IPS DF 6.9 (cell line): Measurements from ENCODE around the gene MYO3A.
A peak's percentile ranks its signal among the peaks of the same experiment; 100 is the strongest.

ENCODE experiments used
- DNase-seq: peaks from one replicate; pipeline ENCODE4 v3.0.0-alpha.2; 2013; ENCODE audit warnings: low read depth, low spot score
- H3K27ac ChIP-seq: one replicate; pipeline ENCODE4 v1.5.1; 2013; ENCODE audit warnings: low read length, control low read depth
- H3K27me3 ChIP-seq: 2 replicates; pipeline ENCODE4 v1.6.1; 2013; ENCODE audit warnings: mild to moderate bottlenecking, low read length; ENCODE audit not compliant: control insufficient read depth, insufficient read depth
- H3K36me3 ChIP-seq: 2 replicates; pipeline ENCODE4 v1.6.1; 2013; ENCODE audit warnings: low read length; ENCODE audit not compliant: control insufficient read depth, insufficient read depth
- H3K4me1 ChIP-seq: 2 replicates; pipeline ENCODE4 v1.6.1; 2013; ENCODE audit warnings: low read length; ENCODE audit not compliant: control insufficient read depth, insufficient read depth
- H3K4me3 ChIP-seq: 2 replicates; pipeline ENCODE4 v1.5.1; 2013; ENCODE audit warnings: mild to moderate bottlenecking, low read length
- H3K9me3 ChIP-seq: 2 replicates; pipeline ENCODE4 v1.6.1; 2013; ENCODE audit warnings: low read length, inconsistent platforms; ENCODE audit not compliant: control insufficient read depth, insufficient read depth
- WGBS: extraction: QIAGEN DNeasy Blood & Tissue Kit; methylation state at CpG from one replicate; pipeline ENCODE4 v1.1.7; 2013; ENCODE audit warnings: mixed read lengths, missing lambda C conversion rate; ENCODE audit not compliant: insufficient read length, insufficient coverage; 5-methylcytosine and 5-hydroxymethylcytosine counted together

MYO3A gene, protein sequence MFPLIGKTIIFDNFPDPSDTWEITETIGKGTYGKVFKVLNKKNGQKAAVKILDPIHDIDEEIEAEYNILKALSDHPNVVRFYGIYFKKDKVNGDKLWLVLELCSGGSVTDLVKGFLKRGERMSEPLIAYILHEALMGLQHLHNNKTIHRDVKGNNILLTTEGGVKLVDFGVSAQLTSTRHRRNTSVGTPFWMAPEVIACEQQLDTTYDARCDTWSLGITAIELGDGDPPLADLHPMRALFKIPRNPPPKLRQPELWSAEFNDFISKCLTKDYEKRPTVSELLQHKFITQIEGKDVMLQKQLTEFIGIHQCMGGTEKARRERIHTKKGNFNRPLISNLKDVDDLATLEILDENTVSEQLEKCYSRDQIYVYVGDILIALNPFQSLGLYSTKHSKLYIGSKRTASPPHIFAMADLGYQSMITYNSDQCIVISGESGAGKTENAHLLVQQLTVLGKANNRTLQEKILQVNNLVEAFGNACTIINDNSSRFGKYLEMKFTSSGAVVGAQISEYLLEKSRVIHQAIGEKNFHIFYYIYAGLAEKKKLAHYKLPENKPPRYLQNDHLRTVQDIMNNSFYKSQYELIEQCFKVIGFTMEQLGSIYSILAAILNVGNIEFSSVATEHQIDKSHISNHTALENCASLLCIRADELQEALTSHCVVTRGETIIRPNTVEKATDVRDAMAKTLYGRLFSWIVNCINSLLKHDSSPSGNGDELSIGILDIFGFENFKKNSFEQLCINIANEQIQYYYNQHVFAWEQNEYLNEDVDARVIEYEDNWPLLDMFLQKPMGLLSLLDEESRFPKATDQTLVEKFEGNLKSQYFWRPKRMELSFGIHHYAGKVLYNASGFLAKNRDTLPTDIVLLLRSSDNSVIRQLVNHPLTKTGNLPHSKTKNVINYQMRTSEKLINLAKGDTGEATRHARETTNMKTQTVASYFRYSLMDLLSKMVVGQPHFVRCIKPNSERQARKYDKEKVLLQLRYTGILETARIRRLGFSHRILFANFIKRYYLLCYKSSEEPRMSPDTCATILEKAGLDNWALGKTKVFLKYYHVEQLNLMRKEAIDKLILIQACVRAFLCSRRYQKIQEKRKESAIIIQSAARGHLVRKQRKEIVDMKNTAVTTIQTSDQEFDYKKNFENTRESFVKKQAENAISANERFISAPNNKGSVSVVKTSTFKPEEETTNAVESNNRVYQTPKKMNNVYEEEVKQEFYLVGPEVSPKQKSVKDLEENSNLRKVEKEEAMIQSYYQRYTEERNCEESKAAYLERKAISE (N-terminal part only)

DNA sequence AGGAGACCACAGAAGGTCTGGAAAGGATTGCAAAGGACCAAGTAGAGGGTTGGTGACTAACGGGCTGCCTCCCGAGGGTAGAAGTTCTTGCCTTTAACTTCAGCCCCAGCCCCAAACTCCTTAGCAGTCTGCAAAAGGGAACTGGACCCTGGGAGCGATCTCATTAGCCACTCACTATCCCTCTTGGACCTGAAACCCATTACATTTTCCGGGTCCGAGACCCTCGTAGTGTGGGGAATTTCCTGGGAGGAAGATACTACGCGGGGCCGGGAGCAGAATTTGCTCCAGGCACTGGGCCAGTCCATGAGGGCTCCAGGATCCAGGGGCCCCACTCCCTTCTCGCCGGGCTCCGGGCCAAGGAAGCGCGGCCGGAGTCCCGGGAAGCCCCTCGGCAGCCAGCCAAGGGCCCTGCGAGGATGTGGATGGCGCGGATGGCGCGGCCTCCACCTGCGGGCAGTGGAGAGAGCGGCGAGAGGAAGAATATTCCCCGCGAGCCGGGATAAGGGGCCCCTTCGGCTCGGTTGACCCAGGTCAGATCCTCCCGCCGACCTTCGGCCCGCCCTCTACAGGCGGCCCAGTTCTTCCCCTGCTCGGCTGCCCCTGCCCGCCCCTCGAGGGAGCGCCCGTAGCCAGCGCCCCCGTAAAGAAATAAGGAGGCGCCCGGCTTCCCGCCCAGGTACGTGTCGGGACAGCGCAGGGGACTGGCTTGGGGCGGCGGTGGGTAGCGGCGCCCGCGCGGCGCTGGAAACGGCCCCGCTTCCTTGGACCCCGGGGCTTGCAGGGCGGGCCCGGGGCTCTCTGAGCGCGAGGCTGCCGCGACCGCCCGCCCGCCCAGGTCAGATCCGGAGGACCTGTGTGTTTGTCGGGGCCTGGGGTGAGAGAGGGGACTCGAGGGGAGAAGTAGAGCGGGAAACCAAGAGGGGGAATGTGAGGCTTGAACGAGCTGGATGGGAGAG, at the start of gene MYO3A:
Gene MYO3A, plus strand, starts transcription at position 577 of the 956 bp plus-strand sequence. CDS start 17,882 bp downstream, outside the sequence.
- no peaks in the 10 kb centered on the region for H3K4me1 ChIP-seq
- H3K27ac ChIP-seq, result no peak within 1 kb of the TSS
- H3K9me3 ChIP-seq, result no peaks in the 10 kb centered on the region
- DNase-seq, result peak; percentile 13
- no peaks in the 10 kb centered on the region for H3K36me3 ChIP-seq
- no peaks in the 10 kb centered on the region for H3K27me3 ChIP-seq
- peak within 1 kb of the TSS; percentile 61 for H3K4me3 ChIP-seq
- WGBS, result no CpG with 5 or more reads among the region's 73 CpGs

- Histone ChIP-seq H3K9me3 (no peaks in the 10 kb centered on the region), H3K27me3 (no peaks in the 10 kb centered on the region), H3K36me3 (no peaks in the 10 kb centered on the region), H3K4me3 (no peak overlapping the region), H3K4me1 (no peaks in the 10 kb centered on the region), H3K27ac (no peak overlapping the region)
- WGBS, result no CpG with 5 or more reads among the region's 5 CpGs
- no peak for DNase-seq
Observed at GRCh38 chr10:25888627-25889026, 45.4 kb upstream of the MYO3A start.

- no CpG with 5 or more reads among the region's 2 CpGs for WGBS
- no peak overlapping the region for H3K27ac ChIP-seq
- no peak for DNase-seq
- no peaks in the 10 kb centered on the region for H3K36me3 ChIP-seq
- H3K9me3 ChIP-seq, result no peaks in the 10 kb centered on the region
- H3K4me1 ChIP-seq, result no peaks in the 10 kb centered on the region
- H3K4me3 ChIP-seq, result no peak overlapping the region
- no peaks in the 10 kb centered on the region for H3K27me3 ChIP-seq
Observed at GRCh38 chr10:25890995-25891394, 43.0 kb upstream of the MYO3A start.

DNA sequence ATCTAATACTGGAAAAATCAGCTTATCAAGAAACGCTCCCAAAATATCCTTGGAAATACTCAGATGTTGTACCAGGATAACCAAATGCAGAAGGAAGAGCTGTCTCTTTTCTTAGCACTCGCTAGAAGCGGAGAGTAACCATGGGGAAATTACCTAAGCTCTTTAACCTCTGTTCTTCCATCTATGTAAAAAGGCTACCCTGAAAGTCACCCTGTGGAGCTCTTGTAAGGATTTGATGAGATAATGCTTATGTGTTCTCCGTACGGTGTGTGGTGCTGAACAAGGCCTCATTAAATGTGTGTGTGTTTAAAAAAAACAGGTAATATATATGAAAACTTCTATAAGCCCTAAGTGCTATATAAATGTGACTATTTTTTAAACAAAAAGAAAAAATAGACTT, 38.2 kb upstream of the MYO3A start:
- DNase-seq, result no peak
- Histone ChIP-seq H3K9me3 (no peaks in the 10 kb centered on the region), H3K4me3 (no peak overlapping the region), H3K36me3 (no peaks in the 10 kb centered on the region), H3K27me3 (no peaks in the 10 kb centered on the region), H3K27ac (no peak overlapping the region), H3K4me1 (peaks cover 2% of the 10 kb centered on the region; the same call in 1 of the 2 replicates)
- no CpG with 5 or more reads among the region's 5 CpGs for WGBS

DNA sequence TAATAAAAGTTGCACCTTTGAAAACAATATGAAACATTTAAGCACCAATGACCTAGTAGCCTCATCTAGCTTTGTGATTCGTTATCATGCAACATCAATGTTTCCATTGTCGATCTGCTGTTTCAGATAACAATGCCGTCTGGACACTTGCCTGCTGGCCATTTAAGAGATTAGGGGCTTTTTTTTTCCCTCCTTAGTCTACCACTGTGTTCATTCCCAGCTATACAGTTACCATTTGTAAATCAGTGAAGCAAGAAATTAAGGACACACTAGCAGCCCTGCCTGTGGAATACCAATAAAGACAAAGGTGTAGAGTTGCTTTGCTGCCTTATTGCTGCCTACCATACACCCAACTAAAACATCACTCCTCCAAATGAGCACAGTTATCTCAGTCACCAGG, 37.6 kb upstream of the MYO3A start:
- H3K9me3 ChIP-seq, result no peaks in the 10 kb centered on the region
- no peak for DNase-seq
- H3K27ac ChIP-seq, result no peak overlapping the region
- no CpG with 5 or more reads among the region's 3 CpGs for WGBS
- H3K36me3 ChIP-seq, result no peaks in the 10 kb centered on the region
- no peaks in the 10 kb centered on the region for H3K27me3 ChIP-seq
- H3K4me1 ChIP-seq, result peaks cover 2% of the 10 kb centered on the region; the same call in 1 of the 2 replicates
- no peak overlapping the region for H3K4me3 ChIP-seq

- no peaks in the 10 kb centered on the region for H3K27me3 ChIP-seq
- no peak overlapping the region for H3K4me3 ChIP-seq
- WGBS, result no CpG with 5 or more reads among the region's 3 CpGs
- peaks cover 2% of the 10 kb centered on the region; the same call in 1 of the 2 replicates for H3K4me1 ChIP-seq
- H3K9me3 ChIP-seq, result no peaks in the 10 kb centered on the region
- DNase-seq, result no peak
- no peak overlapping the region for H3K27ac ChIP-seq
- no peaks in the 10 kb centered on the region for H3K36me3 ChIP-seq
Observed at GRCh38 chr10:25899304-25899703, 34.7 kb upstream of the MYO3A start.

GRCh38 chr10:25901199-25901598, 32.8 kb upstream of the MYO3A start:
- no peak for DNase-seq
- no peak overlapping the region for H3K27ac ChIP-seq
- no peaks in the 10 kb centered on the region for H3K36me3 ChIP-seq
- peaks cover 2% of the 10 kb centered on the region for H3K4me1 ChIP-seq
- no peaks in the 10 kb centered on the region for H3K27me3 ChIP-seq
- no CpG with 5 or more reads among the region's 4 CpGs for WGBS
- H3K4me3 ChIP-seq, result no peak overlapping the region
- no peaks in the 10 kb centered on the region for H3K9me3 ChIP-seq

DNA sequence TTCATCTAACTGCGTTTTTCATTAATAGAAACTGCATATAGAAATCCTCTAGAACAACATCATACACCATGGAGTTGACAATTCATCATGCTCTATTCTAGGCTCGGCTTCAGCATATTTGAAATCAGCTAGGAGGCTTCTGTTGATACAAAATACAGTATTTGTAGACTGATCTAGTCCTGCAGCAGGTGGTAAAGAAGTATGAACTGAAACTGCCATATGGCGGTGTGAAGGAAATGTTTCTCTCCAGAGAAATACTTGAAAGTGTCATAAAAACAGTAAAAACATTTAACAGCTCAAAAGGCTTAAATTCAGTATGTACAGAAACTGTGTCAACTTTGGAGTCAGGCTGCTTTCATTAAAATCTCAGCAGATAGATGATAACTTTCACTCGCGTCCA, 32.0 kb upstream of the MYO3A start:
- WGBS, result no CpG with 5 or more reads among the region's 5 CpGs
- H3K4me3 ChIP-seq, result no peak overlapping the region
- H3K9me3 ChIP-seq, result no peaks in the 10 kb centered on the region
- H3K27ac ChIP-seq, result no peak overlapping the region
- peaks cover 2% of the 10 kb centered on the region for H3K4me1 ChIP-seq
- DNase-seq, result no peak
- H3K36me3 ChIP-seq, result no peaks in the 10 kb centered on the region
- no peaks in the 10 kb centered on the region for H3K27me3 ChIP-seq

DNA sequence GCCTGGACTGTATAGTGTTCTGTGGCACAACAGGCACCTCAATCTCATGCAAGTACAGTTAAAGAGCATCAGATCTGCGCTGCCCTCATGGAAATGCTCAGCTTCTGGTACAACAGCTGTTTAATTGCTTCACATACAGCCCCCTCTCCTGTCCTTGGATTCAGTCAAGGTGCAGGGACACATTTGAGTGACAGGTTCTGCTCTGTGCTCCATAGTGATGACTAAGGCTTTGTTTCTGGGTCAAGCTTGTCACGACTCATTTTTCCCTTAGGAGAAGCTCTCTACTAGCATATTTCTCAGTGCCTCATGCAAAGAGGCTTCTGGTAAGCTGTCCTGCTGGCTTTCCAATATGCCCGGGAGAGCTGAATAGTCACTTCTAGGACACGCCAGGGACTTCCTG, 26.8 kb upstream of the MYO3A start:
- no peaks in the 10 kb centered on the region; the same call in 1 of the 2 replicates for H3K4me1 ChIP-seq
- H3K9me3 ChIP-seq, result no peaks in the 10 kb centered on the region
- H3K27me3 ChIP-seq, result no peaks in the 10 kb centered on the region
- no peaks in the 10 kb centered on the region for H3K36me3 ChIP-seq
- WGBS, result no CpG with 5 or more reads among the region's 4 CpGs
- no peak overlapping the region for H3K27ac ChIP-seq
- no peak overlapping the region for H3K4me3 ChIP-seq
- no peak for DNase-seq
